AML-193 (cell line): ENCODE measurements around the gene PLA1A.
A peak's percentile ranks its signal among the peaks of the same experiment; 100 is the strongest.
"Not testable (repeated sequence)": the region's sequence is repeated elsewhere in the genome, so short reads cannot be mapped to it uniquely, and the experiment has no call there.

Experiments used
- DNase-seq, 2 experiments: peaks; one replicate each; lab custom pipeline; 2025; lab: John Stamatoyannopoulos, UW

PLA1A gene, protein sequence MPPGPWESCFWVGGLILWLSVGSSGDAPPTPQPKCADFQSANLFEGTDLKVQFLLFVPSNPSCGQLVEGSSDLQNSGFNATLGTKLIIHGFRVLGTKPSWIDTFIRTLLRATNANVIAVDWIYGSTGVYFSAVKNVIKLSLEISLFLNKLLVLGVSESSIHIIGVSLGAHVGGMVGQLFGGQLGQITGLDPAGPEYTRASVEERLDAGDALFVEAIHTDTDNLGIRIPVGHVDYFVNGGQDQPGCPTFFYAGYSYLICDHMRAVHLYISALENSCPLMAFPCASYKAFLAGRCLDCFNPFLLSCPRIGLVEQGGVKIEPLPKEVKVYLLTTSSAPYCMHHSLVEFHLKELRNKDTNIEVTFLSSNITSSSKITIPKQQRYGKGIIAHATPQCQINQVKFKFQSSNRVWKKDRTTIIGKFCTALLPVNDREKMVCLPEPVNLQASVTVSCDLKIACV

GRCh38 chr3:119597548-119598288 lies at the start of gene PLA1A:
PLA1A (plus strand) TSS chr3:119597885; CDS start chr3:119597914, 29 bp downstream.
- no peak for DNase-seq

- no peak for DNase-seq
Measured at GRCh38 chr3:119548341-119548740, 49.3 kb upstream of the PLA1A start.

DNA sequence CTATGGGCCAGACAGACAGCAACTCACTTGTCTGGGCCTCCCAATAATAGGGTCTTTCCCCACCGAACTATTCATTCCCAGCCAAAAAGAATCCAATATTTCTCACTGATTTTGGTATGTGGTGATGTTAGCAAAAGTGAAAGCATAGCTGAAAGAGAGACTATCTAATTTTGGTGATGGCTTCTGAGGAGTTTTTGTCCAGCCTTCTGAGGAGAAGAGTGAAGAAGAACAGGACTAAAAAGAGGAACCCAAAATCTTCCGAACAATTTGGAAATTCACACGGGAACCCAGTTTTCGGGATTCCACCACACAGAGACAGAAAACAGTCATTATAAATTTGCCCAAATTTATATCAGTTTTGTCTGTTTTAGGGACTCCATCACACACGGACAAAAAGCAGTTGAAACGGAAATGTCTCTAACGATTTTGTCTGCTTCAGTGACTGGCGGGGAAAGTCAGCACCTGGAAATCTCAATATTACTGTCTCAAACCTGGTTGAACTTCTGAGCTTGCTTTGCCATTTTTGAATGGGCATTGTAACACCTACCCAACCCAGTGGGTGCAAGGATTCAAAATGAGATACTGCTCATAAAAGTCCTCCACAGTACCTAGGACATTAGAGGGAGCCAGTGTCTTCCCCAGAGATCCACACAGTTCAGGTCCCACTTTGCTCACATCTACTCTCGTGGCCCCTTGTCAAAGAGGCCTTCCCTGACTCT lies 47.3 kb upstream of the PLA1A start:
- DNase-seq = no peak

DNA sequence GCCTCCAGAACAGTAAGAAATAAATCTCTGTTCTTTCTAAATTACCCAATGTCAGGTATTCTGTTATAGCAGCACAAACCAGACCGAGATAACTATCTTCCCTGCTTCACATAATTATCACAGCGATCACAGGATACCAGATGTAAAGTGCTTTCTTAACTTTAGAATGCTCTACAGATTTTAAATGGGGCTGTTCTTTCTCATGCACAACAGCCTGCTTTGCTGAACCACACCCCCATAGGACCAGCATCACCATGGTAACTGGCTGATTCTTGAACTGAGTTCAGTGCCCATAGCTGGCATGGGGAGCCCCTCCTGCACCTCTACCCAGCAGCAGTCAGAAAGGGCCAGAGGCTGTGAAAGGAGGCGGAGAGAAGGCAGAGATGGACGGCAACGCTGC lies 46.1 kb upstream of the PLA1A start:
- no peak for DNase-seq

DNA sequence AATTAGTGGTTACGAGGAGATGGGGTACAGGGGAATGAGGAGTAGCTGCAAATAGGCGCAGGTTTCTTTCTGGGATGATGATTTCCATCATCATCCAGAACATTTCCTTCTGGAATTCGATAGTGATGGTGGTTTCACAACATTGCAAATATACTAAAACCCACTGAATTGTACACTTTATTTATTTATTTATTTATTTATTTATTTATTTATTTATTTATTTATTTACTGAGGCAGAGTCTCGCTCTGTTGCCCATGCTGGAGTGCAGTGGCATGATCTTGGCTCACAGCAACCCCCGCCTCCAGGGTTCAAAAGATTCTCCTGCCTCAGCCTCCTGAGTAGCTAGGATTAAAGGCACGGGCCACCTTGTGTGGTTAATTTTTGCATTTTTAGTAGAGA lies 44.8 kb upstream of the PLA1A start:
- DNase-seq = not testable (repeated sequence)

- no peak for DNase-seq
Measured at GRCh38 chr3:119553823-119554415, 43.8 kb upstream of the PLA1A start.

DNA sequence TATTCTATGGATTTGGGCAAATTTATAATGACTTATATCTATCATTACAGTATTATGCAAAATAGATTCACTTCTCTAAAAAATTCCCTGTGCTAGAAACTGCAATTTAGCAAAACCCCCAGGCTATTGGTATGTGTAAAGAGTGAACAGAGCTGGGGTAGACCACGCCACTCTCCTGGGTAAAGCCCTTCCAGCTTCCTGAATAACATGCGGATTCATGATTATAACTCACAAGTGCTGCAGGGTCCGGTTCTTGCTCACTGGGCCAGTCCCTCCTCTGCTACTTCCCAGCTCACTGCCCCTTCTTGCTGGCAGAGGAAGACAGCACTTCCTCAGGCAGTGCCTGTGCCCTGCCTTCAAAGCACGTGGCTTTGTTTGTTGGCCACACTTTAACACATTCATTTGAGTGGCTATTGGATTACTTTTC lies 42.4 kb upstream of the PLA1A start:
- DNase-seq = no peak

- no peak for DNase-seq
Measured at GRCh38 chr3:119555929-119556328, 41.8 kb upstream of the PLA1A start.

- DNase-seq = no peak
Measured at GRCh38 chr3:119557192-119557876, 40.4 kb upstream of the PLA1A start.

GRCh38 chr3:119557877-119558269 lies 39.8 kb upstream of the PLA1A start:
- no peak for DNase-seq

GRCh38 chr3:119558626-119559317 lies 38.9 kb upstream of the PLA1A start:
- DNase-seq = no peak

GRCh38 chr3:119559441-119559963 lies 38.2 kb upstream of the PLA1A start, which contains the start of gene CD80:
CD80 (minus strand) TSS chr3:119559614; CDS start chr3:119557728, 1,886 bp downstream.
- peak; percentile 93 to 94 for DNase-seq

- DNase-seq = no peak
Measured at GRCh38 chr3:119560160-119560559, 37.5 kb upstream of the PLA1A start.

DNA sequence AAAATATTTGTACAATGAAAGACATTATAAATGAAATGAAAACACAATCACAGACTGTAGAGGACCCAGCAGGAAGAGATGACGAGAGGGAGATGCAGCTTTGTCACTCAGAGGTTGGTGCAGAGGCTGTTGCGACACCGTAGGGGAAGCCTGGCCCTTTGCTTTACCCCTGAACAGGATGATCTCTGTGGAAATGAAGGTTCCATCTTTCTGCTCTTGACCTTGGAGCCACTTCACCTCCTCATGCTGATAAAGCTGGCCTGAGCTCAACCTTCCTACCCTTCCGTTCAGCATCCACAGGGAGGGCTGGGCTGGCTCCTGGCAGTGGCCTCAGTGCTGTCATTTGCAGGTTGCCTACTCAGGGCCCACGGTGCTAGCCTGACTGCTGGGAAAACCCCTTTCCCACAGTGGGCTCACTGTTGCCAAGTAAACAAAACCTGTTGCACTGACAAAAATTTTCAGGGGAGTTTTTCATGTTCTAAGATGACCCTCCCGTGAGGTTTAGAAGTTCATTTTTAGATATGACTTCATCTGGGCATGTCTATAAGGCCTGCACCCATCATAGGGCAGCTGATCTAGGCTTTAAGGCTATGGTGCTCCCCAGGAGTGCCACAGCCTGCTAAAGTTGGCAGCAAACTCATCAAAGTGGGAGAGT lies 35.3 kb upstream of the PLA1A start:
- DNase-seq = peak; percentile 80 to 87

DNA sequence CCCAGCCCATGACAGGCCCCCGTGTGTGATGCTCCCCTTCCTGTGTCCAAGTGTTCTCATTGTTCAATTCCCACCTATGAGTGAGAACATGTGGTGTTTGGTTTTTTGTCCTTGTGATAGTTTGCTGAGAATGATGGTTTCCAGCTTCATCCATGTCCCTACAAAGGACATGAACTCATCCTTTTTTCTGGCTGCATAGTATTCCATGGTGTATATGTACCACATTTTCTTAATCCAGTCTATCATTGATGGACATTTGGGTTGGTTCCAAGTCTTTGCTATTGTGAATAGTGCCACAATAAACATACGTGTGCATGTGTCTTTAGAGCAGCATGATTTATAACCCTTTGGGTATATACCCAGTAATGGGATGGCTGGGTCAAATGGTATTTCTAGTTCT lies 34.4 kb upstream of the PLA1A start:
- DNase-seq = not testable (repeated sequence)

DNA sequence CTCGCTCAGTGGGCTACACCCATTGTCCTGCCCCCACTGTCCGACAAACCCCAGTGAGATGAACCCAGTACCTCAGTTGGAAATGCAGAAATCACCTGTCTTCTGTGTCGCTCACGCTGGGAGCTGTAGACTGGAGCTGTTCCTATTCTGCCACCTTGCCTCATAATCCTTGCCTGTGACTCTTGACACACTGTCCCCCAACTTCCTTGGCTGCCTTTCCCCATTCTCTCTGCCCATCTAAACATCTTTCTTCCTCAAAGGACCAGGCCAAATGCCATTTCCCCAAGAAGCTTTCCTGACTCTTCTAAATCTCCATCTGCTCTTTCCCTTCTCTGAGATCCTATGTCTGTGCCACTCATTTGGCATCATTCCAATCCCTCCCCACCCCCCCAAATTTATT lies 28.5 kb upstream of the PLA1A start:
- no peak for DNase-seq

DNA sequence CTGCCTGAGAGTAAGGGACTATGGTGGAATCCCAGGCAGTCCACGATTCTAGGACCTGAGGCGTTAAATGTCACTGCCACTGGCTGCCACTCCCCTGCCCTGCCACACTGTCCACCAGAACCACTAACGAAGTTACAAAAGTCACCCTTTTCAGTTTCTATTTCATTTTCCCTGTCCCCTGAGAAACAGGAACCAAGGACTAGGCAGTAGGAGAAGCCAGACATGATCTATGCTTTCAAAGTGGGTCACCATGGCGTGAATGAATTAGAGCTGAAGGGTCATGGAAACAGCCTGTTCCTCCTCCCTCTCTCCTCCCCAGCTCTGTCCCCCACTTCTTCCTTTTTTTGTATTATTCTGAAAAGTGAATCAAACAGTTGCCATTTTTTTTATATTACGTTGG lies 27.5 kb upstream of the PLA1A start:
- no peak for DNase-seq

GRCh38 chr3:119571230-119571629 lies 26.5 kb upstream of the PLA1A start:
- no peak for DNase-seq

DNA sequence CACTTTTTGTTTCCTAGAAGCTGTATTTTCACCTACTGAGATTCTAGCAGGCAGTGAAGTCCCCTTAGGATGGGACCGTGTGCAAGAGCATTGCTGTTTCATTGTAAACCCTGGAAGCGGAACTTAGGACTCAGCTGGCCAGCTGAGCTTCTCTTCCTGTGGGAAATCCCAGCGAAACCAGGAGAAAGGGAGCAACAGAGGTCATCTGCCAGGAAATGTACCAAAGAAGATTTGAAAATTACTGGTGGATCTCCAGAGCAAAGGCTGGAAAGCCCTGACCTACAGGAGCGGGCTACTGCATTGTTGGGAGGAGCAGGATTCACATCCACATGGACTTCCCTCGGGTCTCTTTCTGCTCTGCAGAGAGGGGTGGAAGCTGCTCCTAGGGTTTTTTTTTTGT lies 26.0 kb upstream of the PLA1A start:
- no peak for DNase-seq

- DNase-seq = no peak
Measured at GRCh38 chr3:119575507-119575906, 22.2 kb upstream of the PLA1A start.
